NCI-H1694 (cell line): Measurements from ENCODE around the gene SLC1A5.

ENCODE experiments used
- DNase-seq: peaks from one replicate; lab custom pipeline; 2025; lab: John Stamatoyannopoulos, UW

The SLC1A5 gene

DNA sequence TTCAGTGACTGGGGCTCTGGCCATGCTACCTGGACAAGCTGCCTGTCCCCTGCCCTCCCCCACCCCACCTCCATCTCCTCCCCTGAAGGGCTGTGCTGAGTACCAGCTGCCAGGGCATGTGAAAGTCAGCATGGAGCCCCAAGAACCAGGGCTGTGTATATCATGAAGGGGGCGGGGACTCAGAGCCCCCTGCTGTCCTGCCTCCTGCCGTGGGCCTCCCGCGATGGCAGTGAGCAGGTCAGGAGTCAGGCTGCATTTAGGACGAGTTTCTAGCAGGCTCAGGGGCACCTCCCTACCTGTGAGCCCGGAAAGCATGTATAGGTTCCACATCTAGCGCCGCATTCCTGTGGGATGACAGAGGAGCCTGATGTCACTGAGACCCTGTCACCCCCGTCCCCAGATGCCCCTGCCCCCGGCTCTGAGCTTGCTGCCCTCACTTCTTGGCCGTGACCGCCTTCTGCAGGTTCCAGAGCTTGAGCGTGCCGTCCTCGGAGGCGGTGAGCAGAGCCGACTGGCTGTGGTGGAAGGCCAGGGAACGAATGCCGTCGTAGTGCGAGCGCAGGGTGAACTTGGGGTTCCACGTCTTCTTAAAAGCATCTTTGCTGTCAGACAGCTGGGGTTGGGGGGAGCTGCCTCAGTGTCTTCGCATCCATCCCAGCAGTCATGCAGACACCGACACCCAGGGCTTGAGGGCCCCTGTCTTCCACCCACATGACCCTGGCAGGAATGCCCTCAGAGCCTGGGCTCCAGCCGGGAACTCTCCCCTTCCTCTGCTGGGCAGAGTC, 63.2 kb downstream of the SLC1A5 start:
- DNase-seq, result no peak
